Measurements from ENCODE around the gene ZNF48. TPM values are rescaled to one million over a fixed set of nuclear protein-coding genes. Genes with fewer than 3 reads are reported as not detected.

Gene ZNF48
- polyA plus RNA-seq, 1 donor = 6.4 TPM

GRCh38 chr16:30421010-30421409 lies 25.8 kb downstream of the ZNF48 start:
- no peak for DNase-seq
- Histone ChIP-seq H3K36me3 (ENCODE audit: control insufficient read depth, insufficient read depth, low read length) (peaks cover 34% of the 10 kb centered on the region), H3K27me3 (ENCODE audit: control insufficient read depth, insufficient read depth, low read length) (no peaks in the 10 kb centered on the region), H3K4me3 (ENCODE audit: low read length) (no peak overlapping the region), H3K9me3 (ENCODE audit: control insufficient read depth, low read depth, low read length) (no peaks in the 10 kb centered on the region), H3K27ac (ENCODE audit: low read length) (no peak overlapping the region), H3K4me1 (ENCODE audit: control insufficient read depth, insufficient read depth, low read length) (peaks cover 7% of the 10 kb centered on the region)
- 90% methylated on average over 2 of the region's 5 CpGs for WGBS (ENCODE audit: insufficient coverage, low lambda C conversion rate)

- no peak for DNase-seq
- no CpG with 5 or more reads among the region's 4 CpGs for WGBS (ENCODE audit: insufficient coverage, low lambda C conversion rate)
- Histone ChIP-seq H3K9me3 (ENCODE audit: control insufficient read depth, low read depth, low read length) (no peaks in the 10 kb centered on the region), H3K36me3 (ENCODE audit: control insufficient read depth, insufficient read depth, low read length) (peaks cover 24% of the 10 kb centered on the region), H3K4me1 (ENCODE audit: control insufficient read depth, insufficient read depth, low read length) (peaks cover 11% of the 10 kb centered on the region), H3K27me3 (ENCODE audit: control insufficient read depth, insufficient read depth, low read length) (no peaks in the 10 kb centered on the region), H3K4me3 (ENCODE audit: low read length) (no peak overlapping the region), H3K27ac (ENCODE audit: low read length) (no peak overlapping the region)
Observed at GRCh38 chr16:30428055-30428454, 32.8 kb downstream of the ZNF48 start.

GRCh38 chr16:30429418-30429677 lies 34.1 kb downstream of the ZNF48 start:
- Histone ChIP-seq H3K4me3 (ENCODE audit: low read length) (peak overlapping the region; percentile 88), H3K4me1 (ENCODE audit: control insufficient read depth, insufficient read depth, low read length) (peaks cover 11% of the 10 kb centered on the region), H3K36me3 (ENCODE audit: control insufficient read depth, insufficient read depth, low read length) (peaks cover 12% of the 10 kb centered on the region), H3K9me3 (ENCODE audit: control insufficient read depth, low read depth, low read length) (no peaks in the 10 kb centered on the region), H3K27me3 (ENCODE audit: control insufficient read depth, insufficient read depth, low read length) (no peaks in the 10 kb centered on the region), H3K27ac (ENCODE audit: low read length) (peak overlapping the region; percentile 69)
- WGBS (ENCODE audit: insufficient coverage, low lambda C conversion rate) = no CpG with 5 or more reads among the region's 11 CpGs
- DNase-seq = no peak

GRCh38 chr16:30429678-30430427 lies 34.6 kb downstream of the ZNF48 start, which contains the start of gene DCTPP1:
DCTPP1 (minus strand) TSS chr16:30430030; CDS start chr16:30429980, 50 bp downstream.
- Histone ChIP-seq H3K9me3 (ENCODE audit: control insufficient read depth, low read depth, low read length) (no peaks in the 10 kb centered on the region), H3K4me1 (ENCODE audit: control insufficient read depth, insufficient read depth, low read length) (peaks cover 11% of the 10 kb centered on the region), H3K4me3 (ENCODE audit: low read length) (peak within 1 kb of the TSS; percentile 88), H3K27me3 (ENCODE audit: control insufficient read depth, insufficient read depth, low read length) (no peaks in the 10 kb centered on the region), H3K27ac (ENCODE audit: low read length) (peak within 1 kb of the TSS; percentile 69), H3K36me3 (ENCODE audit: control insufficient read depth, insufficient read depth, low read length) (peaks cover 8% of the 10 kb centered on the region)
- WGBS (ENCODE audit: insufficient coverage, low lambda C conversion rate) = no CpG with 5 or more reads among the region's 49 CpGs
- DNase-seq = peak; percentile 99 to 100

- no peaks in the 10 kb centered on the region for H3K27me3 ChIP-seq (ENCODE audit: control insufficient read depth, insufficient read depth, low read length)
- H3K4me3 ChIP-seq (ENCODE audit: low read length) = peak overlapping the region; percentile 2
- H3K27ac ChIP-seq (ENCODE audit: low read length) = peak overlapping the region; percentile 69
- H3K36me3 ChIP-seq (ENCODE audit: control insufficient read depth, insufficient read depth, low read length) = peaks cover 8% of the 10 kb centered on the region
- no CpG with 5 or more reads among the region's 19 CpGs for WGBS (ENCODE audit: insufficient coverage, low lambda C conversion rate)
- peaks cover 11% of the 10 kb centered on the region for H3K4me1 ChIP-seq (ENCODE audit: control insufficient read depth, insufficient read depth, low read length)
- H3K9me3 ChIP-seq (ENCODE audit: control insufficient read depth, low read depth, low read length) = no peaks in the 10 kb centered on the region
- no peak for DNase-seq
Observed at GRCh38 chr16:30430428-30430970, 35.3 kb downstream of the ZNF48 start.

GRCh38 chr16:30434852-30435251 lies 39.6 kb downstream of the ZNF48 start:
- no peak for DNase-seq
- H3K9me3 ChIP-seq (ENCODE audit: control insufficient read depth, low read depth, low read length) = no peaks in the 10 kb centered on the region
- H3K4me1 ChIP-seq (ENCODE audit: control insufficient read depth, insufficient read depth, low read length) = peaks cover 5% of the 10 kb centered on the region
- no peak overlapping the region for H3K27ac ChIP-seq (ENCODE audit: low read length)
- no peak overlapping the region for H3K4me3 ChIP-seq (ENCODE audit: low read length)
- 100% methylated on average over 1 of the region's 4 CpGs for WGBS (ENCODE audit: insufficient coverage, low lambda C conversion rate)
- no peaks in the 10 kb centered on the region for H3K27me3 ChIP-seq (ENCODE audit: control insufficient read depth, insufficient read depth, low read length)
- H3K36me3 ChIP-seq (ENCODE audit: control insufficient read depth, insufficient read depth, low read length) = no peaks in the 10 kb centered on the region

GRCh38 chr16:30437511-30438046 lies 42.4 kb downstream of the ZNF48 start:
- H3K27ac ChIP-seq (ENCODE audit: low read length) = no peak overlapping the region
- DNase-seq = no peak
- peaks cover 5% of the 10 kb centered on the region for H3K9me3 ChIP-seq (ENCODE audit: control insufficient read depth, low read depth, low read length)
- H3K36me3 ChIP-seq (ENCODE audit: control insufficient read depth, insufficient read depth, low read length) = no peaks in the 10 kb centered on the region
- H3K27me3 ChIP-seq (ENCODE audit: control insufficient read depth, insufficient read depth, low read length) = no peaks in the 10 kb centered on the region
- H3K4me3 ChIP-seq (ENCODE audit: low read length) = no peak overlapping the region
- no CpG with 5 or more reads among the region's 3 CpGs for WGBS (ENCODE audit: insufficient coverage, low lambda C conversion rate)
- no peaks in the 10 kb centered on the region for H3K4me1 ChIP-seq (ENCODE audit: control insufficient read depth, insufficient read depth, low read length)

GRCh38 chr16:30438835-30439234 lies 43.6 kb downstream of the ZNF48 start:
- Histone ChIP-seq H3K27me3 (ENCODE audit: control insufficient read depth, insufficient read depth, low read length) (no peaks in the 10 kb centered on the region), H3K9me3 (ENCODE audit: control insufficient read depth, low read depth, low read length) (peaks cover 17% of the 10 kb centered on the region), H3K4me3 (ENCODE audit: low read length) (no peak overlapping the region), H3K27ac (ENCODE audit: low read length) (no peak overlapping the region), H3K36me3 (ENCODE audit: control insufficient read depth, insufficient read depth, low read length) (peaks cover 6% of the 10 kb centered on the region), H3K4me1 (ENCODE audit: control insufficient read depth, insufficient read depth, low read length) (no peaks in the 10 kb centered on the region)
- no peak for DNase-seq
- WGBS (ENCODE audit: insufficient coverage, low lambda C conversion rate) = no CpG with 5 or more reads among the region's 5 CpGs

GRCh38 chr16:30439720-30440348 lies 44.6 kb downstream of the ZNF48 start:
- WGBS (ENCODE audit: insufficient coverage, low lambda C conversion rate) = no CpG with 5 or more reads among the region's 6 CpGs
- no peaks in the 10 kb centered on the region for H3K27me3 ChIP-seq (ENCODE audit: control insufficient read depth, insufficient read depth, low read length)
- H3K4me1 ChIP-seq (ENCODE audit: control insufficient read depth, insufficient read depth, low read length) = peaks cover 8% of the 10 kb centered on the region
- no peak for DNase-seq
- peaks cover 26% of the 10 kb centered on the region for H3K9me3 ChIP-seq (ENCODE audit: control insufficient read depth, low read depth, low read length)
- no peak overlapping the region for H3K27ac ChIP-seq (ENCODE audit: low read length)
- no peak overlapping the region for H3K4me3 ChIP-seq (ENCODE audit: low read length)
- peaks cover 12% of the 10 kb centered on the region for H3K36me3 ChIP-seq (ENCODE audit: control insufficient read depth, insufficient read depth, low read length)

GRCh38 chr16:30443631-30444030 lies 48.4 kb downstream of the ZNF48 start:
- Histone ChIP-seq H3K4me3 (ENCODE audit: low read length) (no peak overlapping the region), H3K27me3 (ENCODE audit: control insufficient read depth, insufficient read depth, low read length) (no peaks in the 10 kb centered on the region), H3K27ac (ENCODE audit: low read length) (no peak overlapping the region), H3K4me1 (ENCODE audit: control insufficient read depth, insufficient read depth, low read length) (peaks cover 31% of the 10 kb centered on the region), H3K36me3 (ENCODE audit: control insufficient read depth, insufficient read depth, low read length) (peaks cover 12% of the 10 kb centered on the region), H3K9me3 (ENCODE audit: control insufficient read depth, low read depth, low read length) (peaks cover 40% of the 10 kb centered on the region)
- WGBS (ENCODE audit: insufficient coverage, low lambda C conversion rate) = no CpG with 5 or more reads among the region's 2 CpGs
- DNase-seq = no peak

All from large intestine (tissue), 3 donors.